Measurements from ENCODE around the gene EPHB1. TPM values are rescaled to one million over a fixed set of nuclear protein-coding genes. Genes with fewer than 3 reads are reported as not detected.

The EPHB1 gene
- total RNA-seq, 1 experiment from 2014 or later: 2.8 TPM

GRCh38 chr3:135020181-135020580 is 225.1 kb downstream of the EPHB1 start:
- H2BK120ac ChIP-seq (ENCODE audit: low read depth, low read length, poor library complexity, severe bottlenecking): no peak overlapping the region
- H4K8ac ChIP-seq (replicated peaks; ENCODE audit: insufficient read length, low read depth, low read length): no peak overlapping the region
- no peaks in the 10 kb centered on the region for H3K23me2 ChIP-seq (ENCODE audit: insufficient read length, low read depth, low read length, poor library complexity, severe bottlenecking)
- no peak overlapping the region for H4K91ac ChIP-seq (ENCODE audit: insufficient read length, low read depth, low read length)
- no peak overlapping the region for H2BK15ac ChIP-seq (ENCODE audit: low read depth, low read length)
- H3K79me2 ChIP-seq (ENCODE audit: insufficient read depth, low read length): no peaks in the 10 kb centered on the region
- no peak overlapping the region for H3K27ac ChIP-seq (ENCODE audit: insufficient read length, low read depth, low read length)
- no peak overlapping the region for H3K18ac ChIP-seq (ENCODE audit: insufficient read length, low read depth, low read length)
- H3K4me2 ChIP-seq (ENCODE audit: insufficient read depth, insufficient read length, low read length): no peak overlapping the region
- H2BK20ac ChIP-seq (ENCODE audit: low read depth, low read length, poor library complexity, severe bottlenecking): no peak overlapping the region
- no peak overlapping the region for H3K14ac ChIP-seq (ENCODE audit: insufficient read depth, low read length)
- no peaks in the 10 kb centered on the region for H3K9me3 Mint-ChIP-seq
- no peak overlapping the region for H2BK12ac ChIP-seq (ENCODE audit: insufficient read length, low read depth, low read length)
- no peak overlapping the region for H3K9ac ChIP-seq (ENCODE audit: extremely low read depth, insufficient read length, low read length)
- no peak overlapping the region for H2AFZ ChIP-seq (ENCODE audit: low read length)
- H3T11ph ChIP-seq (ENCODE audit: low read length): no peak overlapping the region
- no peak overlapping the region for H3K4me3 Mint-ChIP-seq
- no peak overlapping the region for H2BK5ac ChIP-seq (ENCODE audit: insufficient read length, low read length)
- no peak overlapping the region for H2AK5ac ChIP-seq (ENCODE audit: insufficient read length, low read length)
- no CpG with 5 or more reads among the region's 3 CpGs for WGBS (ENCODE audit: extremely low coverage, insufficient read length, low lambda C conversion rate)
- peaks cover 16 to 33% of the 10 kb centered on the region in 2 experiments for H3K4me1 Mint-ChIP-seq
- no peaks in the 10 kb centered on the region; the same call in 1 of the 2 replicates for H3K4me1 ChIP-seq (ENCODE audit: insufficient read depth, low read length)
- no peak for DNase-seq
- H4K20me1 ChIP-seq (ENCODE audit: control insufficient read depth, insufficient read depth, insufficient read length): no peaks in the 10 kb centered on the region
- no peaks in the 10 kb centered on the region for H3K27me3 ChIP-seq (ENCODE audit: insufficient read depth, low read length)
- TF ChIP-seq CTCF (conservative IDR thresholded peaks at IDR 0.05): no peak
- no peak overlapping the region for H3K56ac ChIP-seq (ENCODE audit: insufficient read length, low read depth, low read length)
- H3K36me3 Mint-ChIP-seq (ENCODE audit: insufficient read depth in 1 of 3, low read depth in 3 of 3): no peaks in the 10 kb centered on the region
- H3K27me3 Mint-ChIP-seq (ENCODE audit: low read depth): no peaks in the 10 kb centered on the region
- H4K5ac ChIP-seq (ENCODE audit: insufficient read length, low read depth, low read length): no peak overlapping the region
- no peak overlapping the region for H3K4ac ChIP-seq (ENCODE audit: low read depth, low read length)
- no peaks in the 10 kb centered on the region for H3K79me1 ChIP-seq (ENCODE audit: insufficient read depth, low read depth, low read length, poor library complexity, severe bottlenecking)
- H3K23ac ChIP-seq (ENCODE audit: insufficient read length, low read depth, low read length): no peak overlapping the region
- no peak overlapping the region for H3K27ac Mint-ChIP-seq
- H3K9me3 ChIP-seq (ENCODE audit: control insufficient read depth, low read depth, low read length): no peaks in the 10 kb centered on the region

Data from H9 (cell line).